HG03558 (cell line): Measurements from ENCODE around the gene LUZP2.

ENCODE experiments used
- ATAC-seq: cut with Tn5 transposase; IDR thresholded peaks from one replicate; pipeline ENCODE4 v1.9.1; 2021; ENCODE audit warnings: moderate number of reproducible peaks; ENCODE audit not compliant: unreplicated experiment; ENCODE audit errors: extremely low read depth

Gene LUZP2

GRCh38 chr11:24704716-24705115, 207.9 kb downstream of the LUZP2 start:
- no peak for ATAC-seq

DNA sequence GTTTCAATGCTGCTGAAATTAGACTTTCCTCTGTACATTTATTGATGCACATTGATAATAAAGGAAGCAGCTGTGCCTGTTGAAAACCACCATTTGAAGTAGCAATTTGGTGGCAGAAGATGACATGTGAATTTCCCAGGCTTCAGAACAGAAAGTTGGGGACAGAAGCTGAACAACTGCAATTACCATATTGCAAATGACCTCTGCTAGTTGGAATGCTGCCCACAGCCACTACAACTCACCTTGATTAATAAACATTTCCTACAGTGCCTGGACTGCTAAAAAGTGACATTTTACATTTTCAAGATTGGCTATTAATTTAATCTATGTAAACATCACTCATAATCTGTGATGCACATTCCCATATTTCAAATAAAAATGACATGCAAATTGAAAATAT, 208.6 kb downstream of the LUZP2 start:
- ATAC-seq, result no peak

GRCh38 chr11:24708616-24709015, 211.8 kb downstream of the LUZP2 start:
- no peak for ATAC-seq

GRCh38 chr11:24709928-24710565, 213.2 kb downstream of the LUZP2 start:
- no peak for ATAC-seq

GRCh38 chr11:24714601-24715000, 217.7 kb downstream of the LUZP2 start:
- ATAC-seq, result no peak

GRCh38 chr11:24716403-24716802, 219.6 kb downstream of the LUZP2 start:
- no peak for ATAC-seq

GRCh38 chr11:24723231-24723630, 226.4 kb downstream of the LUZP2 start:
- no peak for ATAC-seq

GRCh38 chr11:24731554-24731953, 234.7 kb downstream of the LUZP2 start:
- ATAC-seq, result no peak

GRCh38 chr11:24734742-24735237, 237.9 kb downstream of the LUZP2 start:
- ATAC-seq, result no peak

DNA sequence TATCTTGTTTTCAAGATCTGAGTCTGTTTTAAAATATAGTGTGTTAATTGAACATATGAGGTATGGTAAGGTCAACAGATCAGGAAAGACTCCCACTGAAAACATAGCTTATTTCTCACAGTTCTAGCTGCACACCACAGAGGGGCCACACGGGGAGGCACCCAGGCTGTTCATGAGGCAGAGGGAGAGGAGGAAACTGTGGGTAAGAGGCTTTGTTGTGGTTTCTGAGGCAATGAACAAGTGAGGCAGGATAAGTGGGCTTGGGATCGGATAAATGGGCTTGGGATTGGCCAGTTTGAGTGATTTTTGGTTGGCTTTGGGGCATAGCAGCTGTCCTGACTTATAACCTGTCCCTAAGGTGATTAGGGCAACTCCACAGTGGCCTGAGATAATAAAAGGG, 242.1 kb downstream of the LUZP2 start:
- no peak for ATAC-seq

- ATAC-seq, result no peak
These were observed 242.8 kb downstream of the LUZP2 start for GRCh38 chr11:24739637-24740036.

DNA sequence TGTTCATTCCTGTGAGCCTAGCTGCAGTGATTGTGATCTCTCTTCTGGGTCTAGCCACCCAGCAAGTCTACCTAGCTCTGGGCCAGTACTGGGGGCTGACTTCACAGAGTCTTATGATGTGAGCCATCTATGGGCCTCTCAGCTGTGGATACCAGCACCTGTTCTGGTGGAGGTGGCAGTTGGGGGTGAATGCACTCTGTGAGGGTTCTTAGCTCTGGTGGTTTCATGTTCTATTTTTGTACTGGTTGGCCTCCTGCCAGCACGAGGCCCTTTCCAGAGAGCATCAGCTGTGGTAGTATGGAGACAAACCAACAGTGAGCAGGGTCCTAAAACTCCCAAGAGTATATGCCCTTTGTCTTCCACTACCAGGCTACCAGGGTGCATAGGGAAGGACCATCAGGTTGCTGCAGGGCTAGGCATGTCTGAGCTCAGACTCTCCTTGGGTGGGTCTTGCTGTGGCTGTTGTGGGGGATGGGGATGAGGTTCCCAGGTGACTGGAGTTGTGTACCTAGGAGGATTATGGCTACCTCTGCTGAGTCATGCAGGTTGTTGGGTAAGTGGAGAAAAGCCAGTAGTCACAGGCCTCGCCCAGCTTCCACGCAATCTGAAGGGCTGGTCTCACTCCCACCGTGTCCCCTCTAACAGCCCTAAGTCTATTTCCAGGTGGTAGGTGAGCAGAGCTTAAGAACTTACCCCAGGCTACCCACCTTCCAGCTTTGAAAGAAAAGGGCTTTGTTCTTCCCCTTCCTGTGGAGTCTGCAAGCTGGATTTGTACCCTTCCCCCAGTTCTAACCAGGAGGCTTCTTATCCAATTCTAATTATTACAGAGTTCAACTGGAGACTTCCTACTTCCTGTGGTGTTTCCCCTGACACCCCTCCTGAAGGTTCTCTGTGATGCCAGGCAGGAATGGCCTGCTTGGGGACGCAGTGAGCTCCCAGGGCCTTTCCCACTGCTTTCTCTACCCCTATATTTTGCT, 250.7 kb downstream of the LUZP2 start:
- ATAC-seq, result no peak

- no peak for ATAC-seq
These were observed 251.4 kb downstream of the LUZP2 start for GRCh38 chr11:24748261-24748660.

- ATAC-seq, result no peak
These were observed 257.6 kb downstream of the LUZP2 start for GRCh38 chr11:24754406-24754805.

GRCh38 chr11:24755260-24755839, 258.5 kb downstream of the LUZP2 start:
- no peak for ATAC-seq

GRCh38 chr11:24759742-24760141, 262.9 kb downstream of the LUZP2 start:
- ATAC-seq, result no peak

DNA sequence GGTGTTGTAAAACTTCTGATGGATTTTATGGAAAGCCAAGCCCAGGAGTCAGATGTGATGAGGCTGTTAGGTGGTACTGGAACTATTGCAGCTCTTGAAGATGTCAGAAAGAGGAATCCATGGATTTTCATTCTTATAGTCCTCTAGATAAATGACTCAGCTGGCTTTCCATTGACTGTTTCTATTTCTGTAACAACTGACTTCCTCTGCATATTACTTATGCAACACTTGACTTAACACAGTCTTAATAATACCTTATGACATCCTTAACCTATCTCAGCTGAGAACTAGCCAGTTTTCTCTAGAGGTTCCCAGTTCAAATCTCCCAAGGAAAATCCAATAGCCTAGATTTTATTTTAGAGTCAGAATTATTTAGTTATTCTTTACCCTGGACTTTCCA, 263.8 kb downstream of the LUZP2 start:
- no peak for ATAC-seq

GRCh38 chr11:24762076-24762475, 265.2 kb downstream of the LUZP2 start:
- ATAC-seq, result no peak

- ATAC-seq, result no peak
These were observed 270.6 kb downstream of the LUZP2 start for GRCh38 chr11:24767411-24767810.

GRCh38 chr11:24773322-24773721, 276.5 kb downstream of the LUZP2 start:
- no peak for ATAC-seq

DNA sequence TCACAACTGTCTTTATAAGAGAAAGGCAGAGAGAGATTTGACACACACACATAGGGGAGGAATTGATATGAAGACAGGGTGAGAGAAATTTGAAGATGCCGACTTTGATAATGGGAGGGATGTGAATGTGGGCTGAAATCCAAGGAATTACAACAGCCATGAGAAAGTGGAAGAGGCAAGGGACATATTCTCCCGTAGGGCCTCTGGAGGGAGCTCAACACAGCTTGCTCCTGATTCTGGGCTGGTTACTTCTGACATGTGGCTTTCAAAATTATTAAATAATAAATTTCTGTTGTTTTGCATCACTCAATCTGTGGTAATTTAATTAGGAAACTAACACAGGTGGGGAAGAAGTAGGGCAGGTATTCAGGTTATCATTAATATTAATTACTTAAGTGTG, 282.9 kb downstream of the LUZP2 start:
- no peak for ATAC-seq
